Endothelial cell of umbilical vein (primary cell): ENCODE results near the gene CRELD1. TPM values are rescaled to one million over a fixed set of nuclear protein-coding genes. Genes with fewer than 3 reads are reported as not detected.

Experiments used
- BruUV-seq: library from RNA; stranded (reverse); fragments of 400-500 nt; replicated peaks from 2 replicates; lab custom pipeline; 2021; lab: Mats Ljungman, UMichigan
- CTCF ChIA-PET: fragments of 300-600, 350-600 bp; sonication (Branson Sonifier 250); formaldehyde crosslinking; loops from one replicate; lab custom pipeline; 2021; ENCODE audit warnings: antibody characterized with exemption, inconsistent platforms; lab: Charles Lee
- POLR2A ChIA-PET: fragments of 300-600, 350-600 bp; sonication (Branson Sonifier 250); formaldehyde crosslinking; loops from one replicate; lab custom pipeline; 2021; ENCODE audit warnings: antibody characterized with exemption, inconsistent platforms; lab: Charles Lee
- DNase-seq: peaks from one replicate; pipeline ENCODE4 v3.0.0-alpha.2; 2011; ENCODE audit warnings: low read depth, low spot score
- FAIRE-seq: peaks from 2 replicates; lab custom pipeline; 2011; peaks lifted over from hg19 to GRCh38; lab: Jason Lieb, UNC
- H2AFZ ChIP-seq: 2 replicates; pipeline ENCODE4 v1.6.0; 2012; ENCODE audit warnings: low read depth, low read length, control low read depth, inconsistent platforms
- H3K27ac ChIP-seq: 2 replicates; pipeline ENCODE4 v1.5.1; 2011; ENCODE audit warnings: low read depth, mild to moderate bottlenecking, control low read depth, low read length, moderate library complexity; ENCODE audit not compliant: insufficient read depth
- H3K27me3 ChIP-seq, 2 experiments: 2 replicates each; pipeline versions ENCODE4 v1.6.0 to v1.6.1; 2011; ENCODE audit warnings: low read length in 2 of 2, mixed read lengths in 1 of 2; ENCODE audit not compliant: control insufficient read depth in 2 of 2, insufficient read depth in 2 of 2
- H3K36me3 ChIP-seq, 2 experiments: 2 replicates in 1 of 2; 3 replicates in 1 of 2; pipeline ENCODE4 v1.5.1; 2011; ENCODE audit warnings: low read length in 2 of 2, mild to moderate bottlenecking in 1 of 2, moderate library complexity in 1 of 2; ENCODE audit not compliant: control insufficient read depth in 2 of 2, insufficient read depth in 2 of 2; ENCODE audit errors: extremely low read depth in 1 of 2
- H3K4me1 ChIP-seq: 3 replicates; pipeline ENCODE4 v1.5.1; 2011; ENCODE audit warnings: mild to moderate bottlenecking, low read length; ENCODE audit not compliant: control insufficient read depth, insufficient read depth; ENCODE audit errors: extremely low read depth
- H3K4me2 ChIP-seq: 2 replicates; pipeline ENCODE4 v1.6.1; 2011; ENCODE audit warnings: low read length, control low read depth, mixed read lengths; ENCODE audit not compliant: insufficient read depth
- H3K4me3 ChIP-seq, 3 experiments: fragments of 200-600 bp in 1 of 3; sonication (generic), shearing (Covaris generic) in 1 of 3; replicated peaks in 1 of 3; 2 replicates each; pipeline ENCODE4 v1.5.1; 2011 to 2016; ENCODE audit warnings: control low read depth in 3 of 3, low read length in 3 of 3, mild to moderate bottlenecking in 2 of 3, inconsistent platforms in 1 of 3, low read depth in 1 of 3, moderate library complexity in 1 of 3; ENCODE audit not compliant: insufficient read depth in 1 of 3
- H3K79me2 ChIP-seq: 2 replicates; pipeline ENCODE4 v1.6.0; 2012; ENCODE audit warnings: low read length, inconsistent platforms; ENCODE audit not compliant: control insufficient read depth, insufficient read depth
- H3K9ac ChIP-seq: replicated peaks from 2 replicates; pipeline ENCODE3; 2011; ENCODE audit warnings: low read length, control low read depth; ENCODE audit not compliant: insufficient read depth; ENCODE audit errors: extremely low read depth
- H3K9me1 ChIP-seq: replicated peaks from 3 replicates; pipeline ENCODE4 v1.6.0; 2011; ENCODE audit warnings: mild to moderate bottlenecking, low read length; ENCODE audit not compliant: control insufficient read depth, insufficient read depth; ENCODE audit errors: extremely low read depth
- H3K9me3 ChIP-seq: replicated peaks from 2 replicates; pipeline ENCODE4 v1.5.1; 2012; ENCODE audit warnings: low read length, inconsistent platforms; ENCODE audit not compliant: control insufficient read depth, insufficient read depth
- H4K20me1 ChIP-seq: replicated peaks from 2 replicates; pipeline ENCODE3; 2011; ENCODE audit warnings: mild to moderate bottlenecking, low read length; ENCODE audit not compliant: control insufficient read depth, insufficient read depth; ENCODE audit errors: extremely low read depth
- EZH2 ChIP-seq: IDR thresholded peaks from 2 replicates; pipeline ENCODE4 v1.6.1; 2012; ENCODE audit warnings: borderline replicate concordance, low read depth, mild to moderate bottlenecking, moderate library complexity, low read length, inconsistent platforms; ENCODE audit not compliant: severe bottlenecking
- FOS ChIP-seq: IDR thresholded peaks from 2 replicates; pipeline ENCODE4 v1.6.1; 2011; ENCODE audit warnings: mild to moderate bottlenecking, low read length, moderate library complexity, borderline replicate concordance; ENCODE audit not compliant: insufficient read depth
- GATA2 ChIP-seq: IDR thresholded peaks from 2 replicates; pipeline ENCODE4 v1.7.0; 2011; ENCODE audit warnings: low read depth, mild to moderate bottlenecking, moderate library complexity, mixed read lengths, low read length; ENCODE audit not compliant: insufficient read length, insufficient read depth
- JUN ChIP-seq: IDR thresholded peaks from 2 replicates; pipeline ENCODE4 v1.6.1; 2011; ENCODE audit warnings: borderline replicate concordance, low read depth; ENCODE audit not compliant: insufficient read length, insufficient read depth
- MYC ChIP-seq: IDR thresholded peaks from one replicate; pipeline ENCODE4 v1.6.1; 2011; ENCODE audit warnings: mild to moderate bottlenecking, low read depth, low read length
- POLR2A ChIP-seq: IDR thresholded peaks from 2 replicates; pipeline ENCODE4 v1.6.1; 2012; ENCODE audit warnings: low read depth, mild to moderate bottlenecking, control low read depth, low read length
- POLR2AphosphoS5 ChIP-seq: IDR thresholded peaks from 2 replicates; pipeline ENCODE4 v1.6.1; 2012; ENCODE audit warnings: low read depth, mild to moderate bottlenecking, control low read depth, low read length, moderate library complexity; ENCODE audit not compliant: insufficient read depth
- dilution Hi-C: fragments of 300-500 bp; cut with MboI; formaldehyde crosslinking; loops from one replicate; pipeline ENCODE4 v1.15.0; 2019; ENCODE audit warnings: low sequenced_read_pairs; ENCODE audit not compliant: extremely low pct_ligation_motif_present
- intact Hi-C: fragments of 100-400 bp; cut with micrococcal nuclease; formaldehyde crosslinking; loops from one replicate; pipeline ENCODE4 v1.10.0; 2022
- polyA plus RNA-seq, 4 experiments: library from polyadenylated mRNA; depleted of rRNA in 3 of 4; stranded (reverse) in 3 of 4; unstranded in 1 of 4; fragments of >200 nt; gene quantifications; 2 replicates each; pipeline versions ENCODE4 v1.2.1 to v1.2.3, GENCODE V29; 2011 to 2012; ENCODE audit warnings: missing spikeins in 1 of 4
- total RNA-seq: library from RNA; stranded (reverse); gene quantifications from 2 replicates; pipeline ENCODE4 v1.2.3, GENCODE V29; 2021
- TF ChIP-seq, protein P1 (sequence below), 2 donors: IDR thresholded peaks; 1 replicate in 1 of 2; 2 replicates in 1 of 2; pipeline ENCODE4 v1.5.1; 2011; ENCODE audit warnings: low read length in 2 of 2, mild to moderate bottlenecking in 2 of 2, moderate library complexity in 2 of 2, control low read depth in 1 of 2, inconsistent platforms in 1 of 2, low read depth in 1 of 2; ENCODE audit not compliant: insufficient read depth in 1 of 2; ENCODE audit errors: extremely low read depth in 1 of 2
- TF ChIP-seq, protein P2 (sequence below): IDR thresholded peaks from 2 replicates; pipeline ENCODE4 v1.6.1; 2011; ENCODE audit not compliant: insufficient read depth, insufficient read length

CRELD1 gene
- total and polyA plus RNA-seq, 2 donors (not counting 3 experiments of a cell fraction or from before 2014, with no cell fraction given) = 21.6 to 43.9 TPM

GRCh38 chr3:9903904-9904303 lies 29.7 kb upstream of the CRELD1 start:
- dilution Hi-C loops = no loop called here
- ChIA-PET CTCF (interaction anchor here (0.6 kb wide), 1 partner anchor 8 kb away, joined by 3 read pairs; no protein-coding TSS in a partner anchor), POLR2A (no interaction called here)

More at GRCh38 chr3:9903904-9904303, 29.7 kb upstream of the CRELD1 start:
- H3K4me2 ChIP-seq = no peak overlapping the region
- H3K9ac ChIP-seq = no peak overlapping the region
- TF ChIP-seq EZH2 (no peak), POLR2A (no peak), POLR2AphosphoS5 (no peak), JUN (no peak), FOS (no peak), MYC (no peak), GATA2 (no peak)
- TF ChIP-seq, protein P1, sequence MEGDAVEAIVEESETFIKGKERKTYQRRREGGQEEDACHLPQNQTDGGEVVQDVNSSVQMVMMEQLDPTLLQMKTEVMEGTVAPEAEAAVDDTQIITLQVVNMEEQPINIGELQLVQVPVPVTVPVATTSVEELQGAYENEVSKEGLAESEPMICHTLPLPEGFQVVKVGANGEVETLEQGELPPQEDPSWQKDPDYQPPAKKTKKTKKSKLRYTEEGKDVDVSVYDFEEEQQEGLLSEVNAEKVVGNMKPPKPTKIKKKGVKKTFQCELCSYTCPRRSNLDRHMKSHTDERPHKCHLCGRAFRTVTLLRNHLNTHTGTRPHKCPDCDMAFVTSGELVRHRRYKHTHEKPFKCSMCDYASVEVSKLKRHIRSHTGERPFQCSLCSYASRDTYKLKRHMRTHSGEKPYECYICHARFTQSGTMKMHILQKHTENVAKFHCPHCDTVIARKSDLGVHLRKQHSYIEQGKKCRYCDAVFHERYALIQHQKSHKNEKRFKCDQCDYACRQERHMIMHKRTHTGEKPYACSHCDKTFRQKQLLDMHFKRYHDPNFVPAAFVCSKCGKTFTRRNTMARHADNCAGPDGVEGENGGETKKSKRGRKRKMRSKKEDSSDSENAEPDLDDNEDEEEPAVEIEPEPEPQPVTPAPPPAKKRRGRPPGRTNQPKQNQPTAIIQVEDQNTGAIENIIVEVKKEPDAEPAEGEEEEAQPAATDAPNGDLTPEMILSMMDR (IDR thresholded peaks at IDR 0.05; ENCODE audit: extremely low read depth in 1 of 2, insufficient read depth in 1 of 2, low read depth in 1 of 2, low read length in 2 of 2) = no peak
- TF ChIP-seq, protein P2, sequence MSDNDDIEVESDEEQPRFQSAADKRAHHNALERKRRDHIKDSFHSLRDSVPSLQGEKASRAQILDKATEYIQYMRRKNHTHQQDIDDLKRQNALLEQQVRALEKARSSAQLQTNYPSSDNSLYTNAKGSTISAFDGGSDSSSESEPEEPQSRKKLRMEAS = no peak
- H3K36me3 ChIP-seq = no peaks in the 10 kb centered on the region
- H3K27ac ChIP-seq = peak overlapping the region; percentile 2
- no peaks in the 10 kb centered on the region for H3K27me3 ChIP-seq
- no peaks in the 10 kb centered on the region for H4K20me1 ChIP-seq
- intact Hi-C loops = loop anchor here (1.0 kb wide), 1 partner anchor 14 kb away; the partner anchor contains the start of gene JAGN1
- no TSS peak for BruUV-seq
- H2AFZ ChIP-seq = no peak overlapping the region
- H3K9me1 ChIP-seq = no peaks in the 10 kb centered on the region
- H3K9me3 ChIP-seq = no peaks in the 10 kb centered on the region
- H3K79me2 ChIP-seq = no peaks in the 10 kb centered on the region
- peaks cover 27% of the 10 kb centered on the region for H3K4me1 ChIP-seq
- no peak for FAIRE-seq
- DNase-seq = no peak
- no peak overlapping the region for H3K4me3 ChIP-seq
